Heart left ventricle (tissue), 13 donors: ENCODE measurements around the gene TJP1.

Source experiments
- POLR2A ChIP-seq, 2 donors: fragments of 450-650 bp; IDR thresholded peaks; one replicate each; pipeline ENCODE4 v1.6.1; 2017; ENCODE audit warnings: antibody characterized with exemption in 2 of 2, mild to moderate bottlenecking in 2 of 2, moderate library complexity in 2 of 2
- TF ChIP-seq, protein P1 (sequence below), 12 donors: fragments of 200-600 bp; sonication (generic) in 4 of 12; IDR thresholded peaks; one replicate each; pipeline versions ENCODE4 v1.5.0 to v1.8.0; 2018 to 2022; ENCODE audit warnings: antibody characterized with exemption in 12 of 12, mild to moderate bottlenecking in 5 of 12
- donor health status: ischemic (EF 13 %, LVEDD 7.1; RV severe dilation, severe dysfunction).
- donor health status: DM: no; HTN: yes; CAD: no.
- donor health status: DM: no; HTN: no; CAD: no.
- donor health status: ischemic (EF 25% LVEDD 6.9; RV normal size, moderate dysfunction).
- donor health status: ischemic (EF 25% LVEDD 5.7; RV mildly dilated, moderate dysfunction).
- donor health status: ischemic (EF 35%, LVEDD 5.7; RV mildly dilated, moderate dysfunction).
- donor health status: nonischemic (EF 11% LVEDD 7.7; RV severe dilation, severe dysfunction).
- donor health status: DM: yes; HTN: yes; CAD: no.
- donor health status: PGD.
- donor health status: ischemic (EF 29% LVEDD 5.4; RV normal size, mild dysfunction).
- donor health status: nonischemic (EF 23%, LVEDD 6.1; RV moderate dilation, normal function).

DNA sequence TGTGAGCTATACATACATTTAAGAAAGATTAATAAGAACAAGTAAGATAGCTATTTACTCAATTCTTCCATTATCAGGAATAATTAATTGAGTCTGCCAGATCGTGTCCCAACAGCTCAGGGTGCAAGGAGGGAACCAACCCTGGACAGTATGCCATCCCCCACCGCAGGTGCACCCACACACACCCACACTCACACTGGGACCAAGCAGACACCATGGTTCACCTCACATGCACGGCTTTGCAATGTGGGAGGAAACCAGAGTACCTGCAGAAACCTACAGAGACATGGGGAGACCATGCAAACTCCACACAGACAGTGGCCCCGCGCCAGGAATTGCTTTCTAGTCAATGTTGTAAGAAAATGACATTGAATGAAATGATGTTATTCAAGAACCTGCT lies 20.0 kb upstream of the TJP1 start:
- TF ChIP-seq, protein P1, sequence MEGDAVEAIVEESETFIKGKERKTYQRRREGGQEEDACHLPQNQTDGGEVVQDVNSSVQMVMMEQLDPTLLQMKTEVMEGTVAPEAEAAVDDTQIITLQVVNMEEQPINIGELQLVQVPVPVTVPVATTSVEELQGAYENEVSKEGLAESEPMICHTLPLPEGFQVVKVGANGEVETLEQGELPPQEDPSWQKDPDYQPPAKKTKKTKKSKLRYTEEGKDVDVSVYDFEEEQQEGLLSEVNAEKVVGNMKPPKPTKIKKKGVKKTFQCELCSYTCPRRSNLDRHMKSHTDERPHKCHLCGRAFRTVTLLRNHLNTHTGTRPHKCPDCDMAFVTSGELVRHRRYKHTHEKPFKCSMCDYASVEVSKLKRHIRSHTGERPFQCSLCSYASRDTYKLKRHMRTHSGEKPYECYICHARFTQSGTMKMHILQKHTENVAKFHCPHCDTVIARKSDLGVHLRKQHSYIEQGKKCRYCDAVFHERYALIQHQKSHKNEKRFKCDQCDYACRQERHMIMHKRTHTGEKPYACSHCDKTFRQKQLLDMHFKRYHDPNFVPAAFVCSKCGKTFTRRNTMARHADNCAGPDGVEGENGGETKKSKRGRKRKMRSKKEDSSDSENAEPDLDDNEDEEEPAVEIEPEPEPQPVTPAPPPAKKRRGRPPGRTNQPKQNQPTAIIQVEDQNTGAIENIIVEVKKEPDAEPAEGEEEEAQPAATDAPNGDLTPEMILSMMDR (IDR thresholded peaks at IDR 0.05), result no peak
- TF ChIP-seq POLR2A (IDR thresholded peaks at IDR 0.05), result no peak
